RWPE2 (cell line): ENCODE measurements around the gene TJAP1.

Experiments used
- ATAC-seq: fragments of 200-7000 bp; cut with Tn5 transposase; 3 replicates; pipeline ENCODE4 v1.9.1; 2021; ENCODE audit warnings: low read depth
- DNase-seq: peaks from one replicate; pipeline ENCODE4 v3.0.0-alpha.2; 2020; ENCODE audit warnings: low spot score
- H3K27ac ChIP-seq: fragments of 450-650 bp; 2 replicates; pipeline ENCODE4 v1.5.1; 2017; ENCODE audit warnings: mild to moderate bottlenecking; ENCODE audit not compliant: poor library complexity, severe bottlenecking
- H3K27me3 ChIP-seq: fragments of 250-450 bp; sonication (Bioruptor Pico); 2 replicates; pipeline ENCODE4 v1.5.1; 2021; ENCODE audit warnings: mild to moderate bottlenecking, moderate library complexity; ENCODE audit not compliant: insufficient read depth, poor library complexity, severe bottlenecking
- H3K36me3 ChIP-seq: fragments of 250-450 bp; sonication (Bioruptor Pico); 2 replicates; pipeline ENCODE4 v1.5.1; 2020; ENCODE audit warnings: low read depth, mild to moderate bottlenecking, moderate library complexity
- H3K4me1 ChIP-seq: fragments of 250-450 bp; sonication (Bioruptor Pico); 2 replicates; pipeline ENCODE4 v1.5.1; 2021; ENCODE audit warnings: mild to moderate bottlenecking, moderate library complexity; ENCODE audit not compliant: insufficient read depth, poor library complexity, severe bottlenecking
- H3K4me3 ChIP-seq: fragments of 250-450 bp; sonication (Bioruptor Pico); 2 replicates; pipeline ENCODE4 v1.5.1; 2021; ENCODE audit warnings: mild to moderate bottlenecking, moderate library complexity; ENCODE audit not compliant: severe bottlenecking
- H3K9me3 ChIP-seq: fragments of 250-450 bp; sonication (Bioruptor Pico); 2 replicates; pipeline ENCODE4 v1.5.1; 2021; ENCODE audit warnings: mild to moderate bottlenecking, moderate library complexity; ENCODE audit not compliant: severe bottlenecking
- CTCF ChIP-seq: fragments of 450-650 bp; IDR thresholded peaks from one replicate; pipeline ENCODE4 v1.5.1; 2017; ENCODE audit warnings: mild to moderate bottlenecking, moderate library complexity; ENCODE audit not compliant: poor library complexity, severe bottlenecking

Gene TJAP1

GRCh38 chr6:43504756-43505593, 27.6 kb downstream of the TJAP1 start:
- ATAC-seq, result no peak
- Histone ChIP-seq H3K27me3 (no peaks in the 10 kb centered on the region), H3K27ac (no peak overlapping the region)

GRCh38 chr6:43505718-43506117, 28.3 kb downstream of the TJAP1 start:
- ATAC-seq (no peak), DNase-seq (no peak)
- Histone ChIP-seq H3K4me1 (no peaks in the 10 kb centered on the region), H3K27me3 (no peaks in the 10 kb centered on the region), H3K36me3 (peaks cover 18% of the 10 kb centered on the region), H3K4me3 (no peak overlapping the region), H3K27ac (no peak overlapping the region), H3K9me3 (no peaks in the 10 kb centered on the region)
- TF ChIP-seq CTCF, result no peak

More at GRCh38 chr6:43504756-43505593, 27.6 kb downstream of the TJAP1 start:
- Histone ChIP-seq H3K4me1 (no peaks in the 10 kb centered on the region), H3K36me3 (peaks cover 26% of the 10 kb centered on the region), H3K4me3 (no peak overlapping the region), H3K9me3 (no peaks in the 10 kb centered on the region)
- TF ChIP-seq CTCF, result no peak
- no peak for DNase-seq

GRCh38 chr6:43506171-43506570, 28.8 kb downstream of the TJAP1 start:
- ATAC-seq (no peak), DNase-seq (no peak)
- Histone ChIP-seq H3K9me3 (no peaks in the 10 kb centered on the region), H3K4me3 (no peak overlapping the region), H3K27me3 (no peaks in the 10 kb centered on the region), H3K36me3 (peaks cover 14% of the 10 kb centered on the region), H3K4me1 (no peaks in the 10 kb centered on the region), H3K27ac (no peak overlapping the region)
- TF ChIP-seq CTCF, result no peak

- Histone ChIP-seq H3K27me3 (no peaks in the 10 kb centered on the region), H3K36me3 (peaks cover 10% of the 10 kb centered on the region), H3K9me3 (no peaks in the 10 kb centered on the region), H3K4me1 (no peaks in the 10 kb centered on the region), H3K27ac (no peak overlapping the region), H3K4me3 (no peak overlapping the region)
- ATAC-seq (peak; percentile 55), DNase-seq (no peak)
- peak; percentile 96 for TF ChIP-seq CTCF
Observed at GRCh38 chr6:43506667-43507471, 29.5 kb downstream of the TJAP1 start.
